ENCODE results near the gene SIX5. TPM values are rescaled to one million over a fixed set of nuclear protein-coding genes. Genes with fewer than 3 reads are reported as not detected.
"Not testable (repeated sequence)": the region's sequence is repeated elsewhere in the genome, so short reads cannot be mapped to it uniquely, and the experiment has no call there.

Gene SIX5
- total RNA-seq, 4 donors from 2014 or later: 10.5 to 14.7 (median 14.3) TPM

GRCh38 chr19:45805719-45806118 is 36.7 kb upstream of the SIX5 start:
- Histone ChIP-seq H3K4me3 (no peak overlapping the region), H3K36me3 (no peaks in the 10 kb centered on the region), H3K4me1 (peaks cover 5% of the 10 kb centered on the region), H3K27me3 (no peaks in the 10 kb centered on the region), H3K27ac (no peak overlapping the region), H3K9me3 (no peaks in the 10 kb centered on the region)
- DNase-seq (ENCODE audit: low spot score in 2 of 2): no peak
- no peak for TF ChIP-seq POLR2AphosphoS5 (IDR thresholded peaks at IDR 0.05)
- no peak for TF ChIP-seq POLR2A (IDR thresholded peaks at IDR 0.05)
- TF ChIP-seq, protein P1, sequence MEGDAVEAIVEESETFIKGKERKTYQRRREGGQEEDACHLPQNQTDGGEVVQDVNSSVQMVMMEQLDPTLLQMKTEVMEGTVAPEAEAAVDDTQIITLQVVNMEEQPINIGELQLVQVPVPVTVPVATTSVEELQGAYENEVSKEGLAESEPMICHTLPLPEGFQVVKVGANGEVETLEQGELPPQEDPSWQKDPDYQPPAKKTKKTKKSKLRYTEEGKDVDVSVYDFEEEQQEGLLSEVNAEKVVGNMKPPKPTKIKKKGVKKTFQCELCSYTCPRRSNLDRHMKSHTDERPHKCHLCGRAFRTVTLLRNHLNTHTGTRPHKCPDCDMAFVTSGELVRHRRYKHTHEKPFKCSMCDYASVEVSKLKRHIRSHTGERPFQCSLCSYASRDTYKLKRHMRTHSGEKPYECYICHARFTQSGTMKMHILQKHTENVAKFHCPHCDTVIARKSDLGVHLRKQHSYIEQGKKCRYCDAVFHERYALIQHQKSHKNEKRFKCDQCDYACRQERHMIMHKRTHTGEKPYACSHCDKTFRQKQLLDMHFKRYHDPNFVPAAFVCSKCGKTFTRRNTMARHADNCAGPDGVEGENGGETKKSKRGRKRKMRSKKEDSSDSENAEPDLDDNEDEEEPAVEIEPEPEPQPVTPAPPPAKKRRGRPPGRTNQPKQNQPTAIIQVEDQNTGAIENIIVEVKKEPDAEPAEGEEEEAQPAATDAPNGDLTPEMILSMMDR (IDR thresholded peaks at IDR 0.05): no peak
- no peak for TF ChIP-seq EP300 (IDR thresholded peaks at IDR 0.05)

DNA sequence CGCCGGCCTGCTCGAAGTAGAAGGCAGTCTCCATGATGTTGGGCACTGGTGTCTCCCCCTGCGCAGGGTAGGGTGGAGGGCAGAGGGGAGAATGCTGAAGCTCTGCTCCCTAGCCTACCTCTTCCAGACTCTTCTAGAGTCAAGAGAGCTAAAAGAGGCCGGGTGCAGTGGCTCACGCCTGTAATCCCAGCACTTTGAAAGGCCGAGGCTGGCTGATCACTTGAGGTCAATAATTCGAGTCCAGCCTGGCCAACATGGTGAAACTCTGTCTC is 35.8 kb upstream of the SIX5 start:
- no peak overlapping the region for H3K4me3 ChIP-seq
- no peak overlapping the region for H3K27ac ChIP-seq
- 93% methylated on average over 8 of the region's 8 CpGs for WGBS
- no peaks in the 10 kb centered on the region for H3K27me3 ChIP-seq
- peaks cover 5% of the 10 kb centered on the region for H3K4me1 ChIP-seq
- TF ChIP-seq, protein P1 (IDR thresholded peaks at IDR 0.05): no peak
- no peak for TF ChIP-seq POLR2AphosphoS5 (IDR thresholded peaks at IDR 0.05)
- TF ChIP-seq EP300 (IDR thresholded peaks at IDR 0.05): no peak
- no peak for TF ChIP-seq POLR2A (IDR thresholded peaks at IDR 0.05)
- H3K36me3 ChIP-seq: no peaks in the 10 kb centered on the region
- no peak for DNase-seq (ENCODE audit: low spot score in 2 of 2)
- H3K9me3 ChIP-seq: no peaks in the 10 kb centered on the region

DNA sequence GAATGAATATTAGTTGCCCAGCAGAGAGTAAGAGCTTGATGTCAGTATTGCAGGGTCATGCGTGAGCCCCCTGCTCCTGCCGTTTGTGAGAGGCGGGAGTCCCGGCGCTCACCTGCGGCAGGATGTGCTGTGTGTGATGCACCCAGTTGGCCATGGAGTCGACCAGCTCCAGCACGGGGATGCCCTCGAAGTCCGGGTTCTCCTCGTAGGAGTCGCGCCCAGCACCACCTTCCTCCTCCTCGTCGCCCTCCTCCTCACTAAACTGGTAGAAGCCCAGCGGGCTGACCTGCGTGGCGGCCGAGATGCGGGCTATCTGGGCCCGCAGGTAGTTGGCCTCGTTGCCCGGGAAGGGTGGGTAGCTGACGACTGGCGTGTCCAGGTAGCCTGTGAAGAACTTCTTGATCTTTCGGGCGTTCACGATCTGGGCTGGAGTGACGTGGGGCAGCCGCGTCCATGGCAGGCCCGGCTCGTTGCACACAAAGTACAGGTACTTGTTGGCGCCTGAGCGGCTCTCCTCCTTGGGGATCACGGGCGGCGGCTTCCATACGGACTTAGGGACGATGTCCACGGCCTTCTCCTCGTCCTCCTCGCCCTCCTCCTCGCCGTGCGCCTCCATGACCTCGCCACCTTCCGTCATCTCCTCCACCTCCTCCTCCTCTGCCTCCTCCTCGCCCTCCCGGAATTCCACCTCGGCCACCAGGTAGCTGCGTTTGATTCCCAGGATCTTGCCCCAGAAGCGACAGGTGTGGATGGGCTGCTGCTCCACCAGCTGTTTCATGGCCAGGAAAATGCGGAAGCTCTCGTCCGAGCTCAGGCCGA is 35.3 kb upstream of the SIX5 start:
- TF ChIP-seq POLR2AphosphoS5 (IDR thresholded peaks at IDR 0.05): no peak
- TF ChIP-seq POLR2A (IDR thresholded peaks at IDR 0.05): no peak
- TF ChIP-seq, protein P1 (IDR thresholded peaks at IDR 0.05): no peak
- no peak for TF ChIP-seq EP300 (IDR thresholded peaks at IDR 0.05)
- Histone ChIP-seq H3K36me3 (no peaks in the 10 kb centered on the region), H3K27me3 (no peaks in the 10 kb centered on the region), H3K4me3 (no peak overlapping the region), H3K27ac (no peak overlapping the region), H3K4me1 (peaks cover 3% of the 10 kb centered on the region), H3K9me3 (no peaks in the 10 kb centered on the region)
- 85% methylated on average over 50 of the region's 57 CpGs for WGBS
- no peak for DNase-seq (ENCODE audit: low spot score in 2 of 2)

GRCh38 chr19:45801603-45802175 is 32.6 kb upstream of the SIX5 start:
- 84% methylated on average over 7 of the region's 7 CpGs for WGBS
- Histone ChIP-seq H3K36me3 (no peaks in the 10 kb centered on the region), H3K27ac (no peak overlapping the region), H3K4me1 (peaks cover 11% of the 10 kb centered on the region), H3K4me3 (no peak overlapping the region), H3K27me3 (no peaks in the 10 kb centered on the region), H3K9me3 (no peaks in the 10 kb centered on the region)
- no peak for DNase-seq (ENCODE audit: low spot score in 2 of 2)
- no peak for TF ChIP-seq POLR2AphosphoS5 (IDR thresholded peaks at IDR 0.05)
- TF ChIP-seq POLR2A (IDR thresholded peaks at IDR 0.05): no peak
- TF ChIP-seq, protein P1 (IDR thresholded peaks at IDR 0.05): no peak
- TF ChIP-seq EP300 (IDR thresholded peaks at IDR 0.05): no peak

DNA sequence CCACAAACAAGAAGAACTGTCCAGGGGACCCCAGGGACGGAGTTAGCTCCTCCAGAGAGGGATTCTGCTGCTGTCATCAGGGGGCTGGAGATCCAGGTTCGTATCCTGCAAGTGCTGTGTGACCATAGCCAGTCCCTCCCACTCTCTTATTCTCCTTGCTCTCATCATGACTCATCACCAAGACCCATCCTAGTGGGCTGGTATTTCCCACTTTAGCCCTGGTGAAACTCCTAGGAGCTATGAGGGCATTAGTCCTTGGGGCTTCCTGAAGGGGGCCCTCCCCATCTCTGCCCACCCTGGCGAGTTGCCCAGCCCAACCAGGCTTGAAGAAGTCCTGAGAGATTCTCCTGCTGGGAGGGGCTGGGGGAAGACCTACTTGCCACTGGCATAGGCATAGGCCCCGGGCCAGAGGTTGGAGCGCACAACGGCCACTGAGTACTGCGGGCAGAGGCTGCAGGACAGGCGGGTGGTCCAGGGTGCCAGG is 31.1 kb upstream of the SIX5 start:
- Histone ChIP-seq H3K27me3 (no peaks in the 10 kb centered on the region), H3K36me3 (no peaks in the 10 kb centered on the region), H3K4me1 (peaks cover 11% of the 10 kb centered on the region), H3K4me3 (no peak overlapping the region), H3K9me3 (no peaks in the 10 kb centered on the region), H3K27ac (no peak overlapping the region)
- DNase-seq (ENCODE audit: low spot score in 2 of 2): no peak
- WGBS: 73% methylated on average over 6 of the region's 8 CpGs
- TF ChIP-seq, protein P1 (IDR thresholded peaks at IDR 0.05): no peak
- TF ChIP-seq POLR2AphosphoS5 (IDR thresholded peaks at IDR 0.05) (no peak), POLR2A (IDR thresholded peaks at IDR 0.05) (no peak), EP300 (IDR thresholded peaks at IDR 0.05) (no peak)

DNA sequence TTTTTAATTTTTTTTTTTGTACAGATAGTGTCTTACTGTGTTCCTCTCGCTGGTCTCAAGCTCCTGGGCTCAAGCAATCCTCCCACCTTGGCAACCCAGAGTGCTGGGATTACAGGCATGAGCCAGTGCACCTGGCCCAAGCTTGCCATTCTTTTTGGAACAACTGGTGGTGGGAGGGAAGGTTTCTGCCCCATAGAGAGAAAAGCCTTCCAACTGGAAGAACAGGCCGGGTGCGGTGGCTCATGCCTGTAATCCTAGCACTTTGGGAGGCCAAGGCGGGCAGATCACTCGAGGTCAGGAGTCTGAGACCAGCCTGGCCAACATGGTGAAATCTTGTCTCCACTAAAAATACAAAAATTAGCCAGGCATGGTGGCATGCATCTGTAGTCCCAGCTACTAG is 30.5 kb upstream of the SIX5 start:
- not testable (repeated sequence) for H3K9me3 ChIP-seq; DNase-seq (ENCODE audit: low spot score in 2 of 2); H3K27ac ChIP-seq; H3K36me3 ChIP-seq; H3K4me3 ChIP-seq; H3K27me3 ChIP-seq
- WGBS: 55% methylated on average over 5 of the region's 5 CpGs
- peaks cover 11% of the 10 kb centered on the region for H3K4me1 ChIP-seq

Measured in suprapubic skin (tissue), 4 donors.